ENCODE measurements around the gene SLIT3. TPM values are rescaled to one million over a fixed set of nuclear protein-coding genes. Genes with fewer than 3 reads are reported as not detected.
"Not testable (repeated sequence)": the region's sequence is repeated elsewhere in the genome, so short reads cannot be mapped to it uniquely, and the experiment has no call there.

The SLIT3 gene
- total RNA-seq, 1 experiment from 2014 or later, result not detected

GRCh38 chr5:169146158-169146557 lies 154.8 kb downstream of the SLIT3 start:
- Histone ChIP-seq H2AFZ (no peak overlapping the region), H3K27ac (no peak overlapping the region), H3K9me3 (ENCODE audit: insufficient read depth, low read depth) (no peaks in the 10 kb centered on the region), H3K79me2 (ENCODE audit: low read depth) (no peaks in the 10 kb centered on the region), H3K36me3 (ENCODE audit: low read depth) (no peaks in the 10 kb centered on the region), H3K4me1 (replicated peaks; ENCODE audit: insufficient read depth) (no peaks in the 10 kb centered on the region), H3K4me2 (no peak overlapping the region), H3F3A (ENCODE audit: insufficient read depth, low read depth) (no peaks in the 10 kb centered on the region), H4K20me1 (ENCODE audit: insufficient read depth) (no peaks in the 10 kb centered on the region), H3K9me2 (ENCODE audit: insufficient read depth) (no peaks in the 10 kb centered on the region), H3K27me3 (ENCODE audit: insufficient read depth, low read depth) (peaks cover 78% of the 10 kb centered on the region), H3K4me3 (no peak overlapping the region)
- DNase-seq, result no peak
- intact Hi-C loops (cut with micrococcal nuclease; ENCODE audit: unreplicated experiment), result no loop called here
- TF ChIP-seq CTCF (conservative IDR thresholded peaks at IDR 0.05), result no peak
- TF ChIP-seq EZH2 (IDR thresholded peaks at IDR 0.05; ENCODE audit: low read depth), result no peak
- CTCF ChIA-PET, result no interaction called here
- BruUV-seq (replicated peaks), result no TSS peak
- POLR2A ChIA-PET (ENCODE audit: unreplicated experiment), result no interaction called here

- no peak for TF ChIP-seq EZH2 (IDR thresholded peaks at IDR 0.05; ENCODE audit: low read depth)
- no peaks in the 10 kb centered on the region for H3F3A ChIP-seq (ENCODE audit: insufficient read depth, low read depth)
- BruUV-seq (replicated peaks), result no TSS peak
- no peaks in the 10 kb centered on the region for H3K36me3 ChIP-seq (ENCODE audit: low read depth)
- H3K79me2 ChIP-seq (ENCODE audit: low read depth), result no peaks in the 10 kb centered on the region
- H3K4me2 ChIP-seq, result no peak overlapping the region
- no peaks in the 10 kb centered on the region for H3K4me1 ChIP-seq (replicated peaks; ENCODE audit: insufficient read depth)
- H3K4me3 ChIP-seq, result no peak overlapping the region
- H3K9me2 ChIP-seq (ENCODE audit: insufficient read depth), result no peaks in the 10 kb centered on the region
- POLR2A ChIA-PET (ENCODE audit: unreplicated experiment), result no interaction called here
- intact Hi-C loops (cut with micrococcal nuclease; ENCODE audit: unreplicated experiment), result no loop called here
- H2AFZ ChIP-seq, result no peak overlapping the region
- peaks cover 75% of the 10 kb centered on the region for H3K27me3 ChIP-seq (ENCODE audit: insufficient read depth, low read depth)
- CTCF ChIA-PET, result no interaction called here
- no peaks in the 10 kb centered on the region for H4K20me1 ChIP-seq (ENCODE audit: insufficient read depth)
- H3K27ac ChIP-seq, result no peak overlapping the region
- DNase-seq, result no peak
- no peaks in the 10 kb centered on the region for H3K9me3 ChIP-seq (ENCODE audit: insufficient read depth, low read depth)
Measured at GRCh38 chr5:169142264-169142970, 158.5 kb downstream of the SLIT3 start.

- H3K79me2 ChIP-seq (ENCODE audit: low read depth); H3K27ac ChIP-seq; intact Hi-C loops (cut with micrococcal nuclease; ENCODE audit: unreplicated experiment); H3K9me2 ChIP-seq (ENCODE audit: insufficient read depth); H3K9me3 ChIP-seq (ENCODE audit: insufficient read depth, low read depth); H4K20me1 ChIP-seq (ENCODE audit: insufficient read depth); DNase-seq; H3K4me2 ChIP-seq; BruUV-seq (replicated peaks); H2AFZ ChIP-seq; H3K4me3 ChIP-seq; H3K4me1 ChIP-seq (replicated peaks; ENCODE audit: insufficient read depth); CTCF ChIA-PET; H3K36me3 ChIP-seq (ENCODE audit: low read depth); POLR2A ChIA-PET (ENCODE audit: unreplicated experiment); H3F3A ChIP-seq (ENCODE audit: insufficient read depth, low read depth): not testable (repeated sequence)
- peaks cover 65% of the 10 kb centered on the region for H3K27me3 ChIP-seq (ENCODE audit: insufficient read depth, low read depth)
Measured at GRCh38 chr5:169140215-169140614, 160.7 kb downstream of the SLIT3 start.

- Histone ChIP-seq H3K4me3 (no peak overlapping the region), H3K4me2 (no peak overlapping the region), H2AFZ (no peak overlapping the region), H3K79me2 (ENCODE audit: low read depth) (no peaks in the 10 kb centered on the region), H3F3A (ENCODE audit: insufficient read depth, low read depth) (no peaks in the 10 kb centered on the region), H3K4me1 (replicated peaks; ENCODE audit: insufficient read depth) (no peaks in the 10 kb centered on the region), H3K27me3 (ENCODE audit: insufficient read depth, low read depth) (peaks cover 59% of the 10 kb centered on the region), H4K20me1 (ENCODE audit: insufficient read depth) (no peaks in the 10 kb centered on the region), H3K36me3 (ENCODE audit: low read depth) (no peaks in the 10 kb centered on the region), H3K9me3 (ENCODE audit: insufficient read depth, low read depth) (no peaks in the 10 kb centered on the region), H3K9me2 (ENCODE audit: insufficient read depth) (no peaks in the 10 kb centered on the region), H3K27ac (no peak overlapping the region)
- POLR2A ChIA-PET (ENCODE audit: unreplicated experiment), result no interaction called here
- intact Hi-C loops (cut with micrococcal nuclease; ENCODE audit: unreplicated experiment), result no loop called here
- DNase-seq, result no peak
- CTCF ChIA-PET, result no interaction called here
- TF ChIP-seq EZH2 (IDR thresholded peaks at IDR 0.05; ENCODE audit: low read depth) (no peak), CTCF (conservative IDR thresholded peaks at IDR 0.05) (no peak)
- no TSS peak for BruUV-seq (replicated peaks)
Measured at GRCh38 chr5:169139480-169140050, 161.4 kb downstream of the SLIT3 start.

Data from PC-9 (cell line).